Lower lobe of right lung (tissue), 2 donors: ENCODE measurements around the gene SETD4. TPM values are rescaled to one million over a fixed set of nuclear protein-coding genes. Genes with fewer than 3 reads are reported as not detected.

Experiments used
- ATAC-seq, 2 donors: fragments of 200-7000 bp; cut with Tn5 transposase; one replicate each; pipeline ENCODE4 v1.9.1; 2020 to 2022; ENCODE audit warnings: mild to moderate bottlenecking in 2 of 2, moderate library complexity in 2 of 2
- DNase-seq: peaks from one replicate; pipeline ENCODE4 v3.0.0-alpha.2; 2020
- H3K27ac ChIP-seq: fragments of 200-600 bp; one replicate; pipeline ENCODE4 v1.8.0; 2022
- H3K27me3 ChIP-seq: fragments of 200-600 bp; one replicate; pipeline ENCODE4 v1.8.0; 2022; ENCODE audit warnings: low read depth
- H3K36me3 ChIP-seq: fragments of 200-600 bp; one replicate; pipeline ENCODE4 v1.8.0; 2022; ENCODE audit warnings: mild to moderate bottlenecking
- H3K4me1 ChIP-seq: fragments of 200-600 bp; one replicate; pipeline ENCODE4 v1.8.0; 2022
- H3K4me3 ChIP-seq: fragments of 200-600 bp; one replicate; pipeline ENCODE4 v1.8.0; 2022; ENCODE audit warnings: mild to moderate bottlenecking
- H3K9me3 ChIP-seq: fragments of 200-600 bp; one replicate; pipeline ENCODE4 v1.8.0; 2022
- intact Hi-C: fragments of 100-400 bp; cut with DNase I; formaldehyde crosslinking; loops from one replicate; pipeline ENCODE4 v1.11.0; 2022
- total RNA-seq: library from RNA; stranded (reverse); fragmentation: NEBNext Ultra II Directional; extraction: Animal tissue kit (Norgen Biotek cat#: 25700); gene quantifications from one replicate; pipeline ENCODE4 v1.2.1, GENCODE V29; 2021
- TF ChIP-seq, protein P1 (sequence below): fragments of 200-600 bp; IDR thresholded peaks from one replicate; pipeline ENCODE4 v1.8.0; 2022; ENCODE audit warnings: antibody characterized with exemption, mild to moderate bottlenecking
- donor health status: DM: no; HTN: yes; CAD: no; lungs with severe emphysema.

Gene SETD4
- total RNA-seq, 1 donor from 2014 or later, result 19.4 TPM

DNA sequence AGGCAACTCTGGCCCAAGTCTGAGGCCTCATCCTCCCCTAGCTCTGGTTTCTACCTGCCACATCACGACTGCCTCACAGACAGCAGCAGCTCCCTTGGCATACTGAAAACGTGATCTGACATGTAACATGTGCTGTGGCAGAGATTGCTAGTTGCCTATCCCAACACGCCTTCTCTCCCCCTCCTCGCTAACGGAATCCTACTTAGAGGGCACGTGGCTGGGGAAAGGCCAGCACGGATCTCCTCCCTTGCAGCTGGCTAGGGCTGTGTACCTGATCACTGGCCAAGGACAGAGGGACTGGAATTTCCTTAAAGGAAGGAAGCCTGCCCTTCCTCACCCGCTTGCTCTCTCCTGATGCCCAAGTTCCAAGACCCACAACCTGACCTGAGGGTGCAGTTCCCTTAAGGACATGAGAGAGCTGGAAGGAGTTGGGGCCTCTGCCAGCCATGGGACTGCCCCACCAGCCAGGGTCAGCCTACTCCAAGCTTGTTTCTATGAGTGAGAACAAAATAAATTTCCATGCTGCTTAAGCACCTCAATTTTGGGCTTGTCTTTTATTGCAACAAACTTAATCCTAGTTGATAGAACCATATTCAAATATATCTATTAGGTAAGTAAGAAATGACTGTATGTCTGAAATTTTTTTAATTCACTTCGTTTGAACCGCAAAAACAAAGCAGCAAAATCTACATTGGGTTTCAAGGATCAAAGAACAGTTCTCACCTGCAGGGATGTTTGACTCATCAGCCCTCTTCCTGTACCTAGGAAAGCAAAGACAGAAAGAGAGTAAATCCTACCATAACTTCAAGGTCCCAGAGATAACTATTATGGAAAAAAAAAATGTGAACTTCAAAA lies 7.2 kb downstream of the SETD4 start:
- Histone ChIP-seq H3K9me3 (no peaks in the 10 kb centered on the region), H3K4me1 (peaks cover 5% of the 10 kb centered on the region), H3K27ac (no peak overlapping the region), H3K27me3 (no peaks in the 10 kb centered on the region), H3K4me3 (no peak overlapping the region), H3K36me3 (peaks cover 96% of the 10 kb centered on the region)
- intact Hi-C loops, result no loop called here
- TF ChIP-seq, protein P1, sequence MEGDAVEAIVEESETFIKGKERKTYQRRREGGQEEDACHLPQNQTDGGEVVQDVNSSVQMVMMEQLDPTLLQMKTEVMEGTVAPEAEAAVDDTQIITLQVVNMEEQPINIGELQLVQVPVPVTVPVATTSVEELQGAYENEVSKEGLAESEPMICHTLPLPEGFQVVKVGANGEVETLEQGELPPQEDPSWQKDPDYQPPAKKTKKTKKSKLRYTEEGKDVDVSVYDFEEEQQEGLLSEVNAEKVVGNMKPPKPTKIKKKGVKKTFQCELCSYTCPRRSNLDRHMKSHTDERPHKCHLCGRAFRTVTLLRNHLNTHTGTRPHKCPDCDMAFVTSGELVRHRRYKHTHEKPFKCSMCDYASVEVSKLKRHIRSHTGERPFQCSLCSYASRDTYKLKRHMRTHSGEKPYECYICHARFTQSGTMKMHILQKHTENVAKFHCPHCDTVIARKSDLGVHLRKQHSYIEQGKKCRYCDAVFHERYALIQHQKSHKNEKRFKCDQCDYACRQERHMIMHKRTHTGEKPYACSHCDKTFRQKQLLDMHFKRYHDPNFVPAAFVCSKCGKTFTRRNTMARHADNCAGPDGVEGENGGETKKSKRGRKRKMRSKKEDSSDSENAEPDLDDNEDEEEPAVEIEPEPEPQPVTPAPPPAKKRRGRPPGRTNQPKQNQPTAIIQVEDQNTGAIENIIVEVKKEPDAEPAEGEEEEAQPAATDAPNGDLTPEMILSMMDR, result no peak
- DNase-seq, result no peak
- ATAC-seq, result no peak

DNA sequence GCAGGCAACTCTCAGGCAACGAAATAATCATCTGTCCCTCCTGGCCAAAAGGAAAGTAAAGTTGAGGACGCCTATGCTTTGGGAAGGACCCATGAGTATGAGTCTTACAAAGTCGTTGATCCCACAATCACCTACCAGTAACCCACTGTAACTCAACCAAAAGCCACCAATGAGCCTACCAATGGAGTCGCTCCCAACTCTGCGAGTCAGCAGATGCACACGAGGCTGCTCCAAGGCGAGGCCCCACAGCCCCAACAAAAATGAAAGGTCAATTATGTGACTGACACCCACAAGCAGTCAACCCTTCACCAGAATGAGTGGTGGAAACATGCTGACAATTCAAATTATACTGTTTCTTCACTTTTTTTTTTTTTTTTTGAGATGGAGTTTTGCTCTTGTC lies 12.0 kb downstream of the SETD4 start:
- Histone ChIP-seq H3K27me3 (no peaks in the 10 kb centered on the region), H3K27ac (no peak overlapping the region), H3K9me3 (no peaks in the 10 kb centered on the region), H3K4me3 (no peak overlapping the region), H3K4me1 (peaks cover 16% of the 10 kb centered on the region), H3K36me3 (peaks cover 96% of the 10 kb centered on the region)
- ATAC-seq, result no peak
- DNase-seq, result no peak
- TF ChIP-seq, protein P1, result no peak
- intact Hi-C loops, result no loop called here

DNA sequence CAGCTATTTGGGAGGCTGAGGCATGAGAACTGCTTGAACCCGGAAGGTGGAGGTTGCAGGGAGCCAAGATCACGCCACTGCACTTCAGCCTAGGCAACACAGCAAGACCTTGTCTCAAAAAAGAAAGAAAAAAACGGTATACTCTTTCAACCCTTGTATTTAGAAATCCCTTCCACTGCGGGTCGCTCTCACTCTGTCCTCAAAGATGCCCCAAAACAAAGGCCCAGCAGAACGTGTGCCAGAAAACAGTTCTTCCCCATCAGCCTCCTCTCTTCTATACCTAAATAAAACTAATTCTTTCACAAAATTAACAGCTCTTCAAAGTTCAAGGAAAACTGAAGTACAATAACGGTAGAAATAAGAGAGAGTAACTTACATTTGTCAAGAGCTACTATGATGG lies 13.2 kb downstream of the SETD4 start:
- DNase-seq (no peak), ATAC-seq (no peak)
- H3K27me3 ChIP-seq, result no peaks in the 10 kb centered on the region
- H3K27ac ChIP-seq, result no peak overlapping the region
- TF ChIP-seq, protein P1, result no peak
- no peak overlapping the region for H3K4me3 ChIP-seq
- intact Hi-C loops, result no loop called here
- H3K36me3 ChIP-seq, result peaks cover 96% of the 10 kb centered on the region
- H3K4me1 ChIP-seq, result peaks cover 16% of the 10 kb centered on the region
- no peaks in the 10 kb centered on the region for H3K9me3 ChIP-seq

DNA sequence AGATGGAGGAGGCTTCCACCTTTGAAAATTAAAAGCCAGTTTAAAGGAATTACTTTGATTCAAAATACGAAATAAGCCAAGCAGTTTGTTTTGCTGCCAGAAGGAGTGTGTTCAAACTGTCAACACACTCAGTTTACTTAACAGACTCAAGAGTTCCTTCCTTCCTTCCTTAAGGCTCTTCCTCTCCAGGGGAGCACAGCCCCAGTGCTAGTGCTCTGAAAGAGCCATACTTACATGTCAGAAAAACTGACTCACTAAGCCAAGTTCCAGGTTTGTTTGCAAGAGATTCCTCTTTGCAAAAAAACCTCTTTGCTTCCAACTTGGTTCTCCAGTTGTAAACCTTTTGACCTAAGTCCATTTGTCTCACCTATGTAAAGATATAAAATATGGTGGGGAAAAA lies 14.3 kb downstream of the SETD4 start:
- H3K4me1 ChIP-seq, result peaks cover 16% of the 10 kb centered on the region
- peaks cover 96% of the 10 kb centered on the region for H3K36me3 ChIP-seq
- ATAC-seq (peak in 1 of 2 donors; percentile 50), DNase-seq (no peak)
- TF ChIP-seq, protein P1, result no peak
- no peak overlapping the region for H3K27ac ChIP-seq
- intact Hi-C loops, result no loop called here
- H3K9me3 ChIP-seq, result no peaks in the 10 kb centered on the region
- no peaks in the 10 kb centered on the region for H3K27me3 ChIP-seq
- H3K4me3 ChIP-seq, result no peak overlapping the region

DNA sequence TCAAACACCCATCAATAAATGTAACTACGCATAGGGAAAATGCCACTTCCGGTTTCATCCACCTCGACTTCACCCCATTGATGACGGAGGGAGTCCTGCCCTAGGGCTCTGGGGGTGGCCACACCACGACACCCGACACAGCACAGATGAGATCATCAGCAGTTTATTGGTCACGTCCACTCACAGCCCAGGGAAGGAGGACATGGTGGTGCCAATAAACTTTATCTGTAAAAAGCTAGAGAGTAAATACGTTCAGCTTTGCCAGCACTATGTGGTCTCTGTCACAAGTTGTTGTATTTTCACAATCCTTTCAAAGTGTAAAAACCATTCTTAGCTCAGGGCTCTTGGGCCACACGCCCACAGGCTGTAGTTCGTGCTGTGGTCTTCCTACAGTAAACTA lies 16.3 kb downstream of the SETD4 start:
- Histone ChIP-seq H3K9me3 (no peaks in the 10 kb centered on the region), H3K4me1 (peaks cover 16% of the 10 kb centered on the region), H3K27me3 (no peaks in the 10 kb centered on the region), H3K36me3 (peaks cover 94% of the 10 kb centered on the region), H3K27ac (no peak overlapping the region), H3K4me3 (no peak overlapping the region)
- ATAC-seq (no peak), DNase-seq (no peak)
- TF ChIP-seq, protein P1, result no peak
- intact Hi-C loops, result no loop called here
